Measurements from ENCODE around the gene SLC25A52.
"Not testable (repeated sequence)": the region's sequence is repeated elsewhere in the genome, so short reads cannot be mapped to it uniquely, and the experiment has no call there.

Gene SLC25A52

DNA sequence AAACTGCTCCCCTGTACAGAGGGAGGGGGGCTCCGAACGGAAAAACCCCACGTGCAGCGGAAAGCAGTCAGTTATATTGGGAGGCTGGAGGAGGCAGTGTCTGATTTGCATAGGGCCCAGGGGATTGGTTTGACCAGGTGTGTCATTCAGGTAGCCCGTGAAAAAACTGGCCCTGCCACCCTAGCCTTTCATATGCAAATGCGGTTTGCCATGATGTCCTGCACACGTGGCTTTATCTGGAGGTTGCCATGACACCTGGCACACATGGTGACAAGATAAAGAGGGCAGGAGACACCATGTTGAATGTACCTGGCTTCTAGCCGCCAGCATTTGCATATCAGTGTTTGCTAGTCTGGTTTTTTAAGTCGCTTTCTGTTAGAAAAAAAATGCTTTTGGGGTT lies 20.5 kb downstream of the SLC25A52 start:
- DNase-seq (ENCODE audit: low read depth in 2 of 2) = no peak

DNA sequence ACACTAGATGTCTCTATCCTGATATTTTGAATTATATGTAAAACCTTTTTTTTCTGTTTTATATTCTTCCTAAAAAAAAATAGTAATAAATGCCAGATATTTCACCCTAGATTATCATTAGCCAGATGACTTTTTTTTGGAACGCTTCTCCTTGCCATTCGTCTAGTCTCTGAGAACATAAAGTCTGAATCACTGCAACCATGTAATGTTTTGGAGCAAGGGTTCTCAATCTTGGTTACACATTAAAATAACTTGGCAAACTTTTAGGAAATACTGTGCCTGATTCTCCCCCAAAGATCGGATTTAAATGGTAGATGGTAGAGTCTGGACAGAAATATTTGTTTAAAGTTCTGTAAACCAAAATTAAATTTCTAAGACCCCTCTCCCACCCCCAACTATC lies 21.0 kb downstream of the SLC25A52 start:
- no peak for DNase-seq (ENCODE audit: low read depth in 2 of 2)

- DNase-seq (ENCODE audit: low read depth in 2 of 2) = no peak
Observed at GRCh38 chr18:31738460-31739407, 21.9 kb downstream of the SLC25A52 start.

DNA sequence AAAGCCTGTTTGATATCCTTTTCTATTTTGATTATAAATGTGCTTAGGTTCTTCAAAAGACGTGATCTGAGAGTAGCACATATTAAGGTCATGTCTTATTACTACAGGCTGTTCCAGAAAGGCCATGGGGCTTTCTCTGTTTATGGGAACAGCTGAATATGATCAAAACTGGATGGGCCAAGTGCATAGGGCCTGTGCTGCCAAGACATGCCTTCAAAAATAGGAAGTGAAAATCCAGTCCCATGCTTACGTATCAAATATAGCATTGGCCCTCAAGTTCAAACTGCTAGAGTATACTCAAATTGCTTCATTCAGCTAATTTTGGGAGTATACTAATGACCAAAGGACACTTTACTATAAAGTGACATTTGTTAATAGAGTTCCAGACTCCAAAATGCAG lies 24.1 kb downstream of the SLC25A52 start:
- no peak for DNase-seq (ENCODE audit: low read depth in 2 of 2)

- DNase-seq (ENCODE audit: low read depth in 2 of 2) = no peak
Observed at GRCh38 chr18:31731628-31732027, 29.1 kb downstream of the SLC25A52 start.

- not testable (repeated sequence) for DNase-seq (ENCODE audit: low read depth in 2 of 2)
Observed at GRCh38 chr18:31729196-31729595, 31.5 kb downstream of the SLC25A52 start.

GRCh38 chr18:31723990-31724711 lies 36.5 kb downstream of the SLC25A52 start:
- no peak for DNase-seq (ENCODE audit: low read depth in 2 of 2)

DNA sequence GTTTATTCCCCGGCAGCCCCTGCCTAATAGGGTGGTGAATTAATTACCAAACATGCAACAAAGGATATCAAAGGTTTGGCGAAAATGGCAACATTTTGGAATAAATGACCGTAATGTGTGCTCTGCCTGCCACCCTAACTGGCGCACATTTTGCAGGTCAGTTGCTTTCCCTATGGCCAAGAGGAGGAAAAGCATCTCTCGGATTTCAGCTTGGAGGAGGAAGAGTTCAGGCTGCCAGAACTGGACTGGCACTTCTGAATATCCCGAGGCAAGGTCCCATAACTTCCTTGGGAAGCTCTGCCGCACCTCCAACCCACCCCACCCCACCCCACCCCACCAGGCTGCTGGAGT lies 37.1 kb downstream of the SLC25A52 start:
- DNase-seq (ENCODE audit: low read depth in 2 of 2) = no peak

- peak; percentile 50 to 66 for DNase-seq (ENCODE audit: low read depth in 2 of 2)
Observed at GRCh38 chr18:31722369-31722957, 38.2 kb downstream of the SLC25A52 start.

- no peak for DNase-seq (ENCODE audit: low read depth in 2 of 2)
Observed at GRCh38 chr18:31721601-31722000, 39.1 kb downstream of the SLC25A52 start.

DNA sequence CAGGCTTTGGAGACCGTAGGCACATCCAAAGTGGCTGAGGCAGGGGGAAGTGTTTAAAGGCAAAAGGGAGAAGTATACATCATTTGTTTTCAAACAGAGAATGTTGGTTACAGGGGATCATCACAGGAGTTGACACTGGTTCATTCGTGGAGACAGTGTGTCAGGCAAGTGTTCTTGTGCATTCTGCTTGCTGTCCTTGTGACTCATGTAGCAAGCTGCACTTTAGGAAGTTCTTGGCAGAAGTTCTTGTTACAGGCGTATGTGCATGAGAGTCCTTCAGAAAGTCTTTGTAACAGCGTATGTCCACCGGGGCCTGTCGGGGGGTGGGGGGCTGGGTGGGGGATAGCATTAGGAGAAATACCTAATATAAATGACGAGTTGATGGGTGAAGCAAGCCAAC lies 39.8 kb downstream of the SLC25A52 start:
- DNase-seq (ENCODE audit: low read depth in 2 of 2) = no peak

GRCh38 chr18:31719363-31720006 lies 41.2 kb downstream of the SLC25A52 start:
- no peak for DNase-seq (ENCODE audit: low read depth in 2 of 2)

DNA sequence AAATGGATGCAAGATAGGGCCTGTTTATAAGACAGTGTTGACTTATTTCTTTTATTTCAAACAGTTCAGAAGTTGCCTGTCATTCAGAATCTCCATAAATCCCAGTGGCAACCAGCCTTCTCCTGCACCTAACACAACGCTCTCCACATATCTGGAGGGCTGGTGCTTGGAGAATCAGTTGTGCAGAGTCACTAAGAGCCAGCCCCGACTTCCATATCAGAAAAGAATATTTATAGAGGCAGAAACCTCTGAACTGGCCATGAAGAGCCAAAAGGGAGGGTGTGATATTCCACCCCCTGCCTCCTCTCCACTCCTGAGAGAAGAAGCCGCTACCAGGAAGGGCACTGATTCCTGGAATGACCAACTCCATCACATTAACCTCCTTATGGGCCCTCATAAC lies 42.3 kb downstream of the SLC25A52 start:
- no peak for DNase-seq (ENCODE audit: low read depth in 2 of 2)

- DNase-seq (ENCODE audit: low read depth in 2 of 2) = no peak
Observed at GRCh38 chr18:31716362-31716761, 44.3 kb downstream of the SLC25A52 start.

GRCh38 chr18:31711365-31712172 lies 49.1 kb downstream of the SLC25A52 start:
- DNase-seq (ENCODE audit: low read depth in 2 of 2) = no peak

- DNase-seq (ENCODE audit: low read depth in 2 of 2) = no peak
Observed at GRCh38 chr18:31710826-31711225, 49.9 kb downstream of the SLC25A52 start.
